Body of pancreas (tissue), 4 donors: ENCODE measurements around the gene DTYMK. TPM values are rescaled to one million over a fixed set of nuclear protein-coding genes. Genes with fewer than 3 reads are reported as not detected.

Experiments used
- ATAC-seq: fragments of 150-250 bp; one replicate; pipeline ENCODE4 v1.9.1; 2016
- DNase-seq, 4 donors: peaks; one replicate each; pipeline ENCODE4 v3.0.0-alpha.2; 2019
- H3K27ac ChIP-seq, 4 donors: fragments of 200-600 bp; sonication (generic); 1 replicate in 3 of 4; 2 replicates in 1 of 4; pipeline versions ENCODE4 v1.5.1 to v1.6.1; 2016 to 2019; ENCODE audit warnings: mild to moderate bottlenecking in 1 of 4, mixed read lengths in 1 of 4, moderate library complexity in 1 of 4
- H3K27me3 ChIP-seq, 2 donors: fragments of 200-600 bp; sonication (generic); one replicate each; pipeline ENCODE4 v1.6.0; 2016; ENCODE audit warnings: mild to moderate bottlenecking in 1 of 2
- H3K36me3 ChIP-seq, 2 donors: fragments of 200-600 bp; sonication (generic); replicated peaks in 1 of 2; 2 replicates each; pipeline ENCODE4 v1.5.1; 2016; ENCODE audit warnings: low read depth in 2 of 2; ENCODE audit not compliant: insufficient read depth in 1 of 2
- H3K4me1 ChIP-seq: fragments of 200-600 bp; sonication (generic); one replicate; pipeline ENCODE4 v1.6.0; 2016
- H3K4me3 ChIP-seq, 2 donors: fragments of 200-600 bp; sonication (generic); 1 replicate in 1 of 2; 2 replicates in 1 of 2; pipeline ENCODE4 v1.5.1; 2016 to 2019
- H3K9me3 ChIP-seq, 3 donors: fragments of 200-600 bp; sonication (generic); 1 replicate in 2 of 3; 2 replicates in 1 of 3; pipeline ENCODE4 v1.5.1; 2016
- CTCF ChIP-seq, 7 experiments: fragments of 450-650 bp in 4 of 7; fragments of 200-600 bp in 3 of 7; sonication (generic) in 3 of 7; IDR thresholded peaks; one replicate each; pipeline ENCODE4 v1.5.1; 2016 to 2019; ENCODE audit warnings: antibody characterized with exemption in 7 of 7
- POLR2A ChIP-seq, 3 donors: fragments of 450-650 bp; IDR thresholded peaks; one replicate each; pipeline ENCODE4 v1.6.1; 2016; ENCODE audit warnings: antibody characterized with exemption in 3 of 3, mild to moderate bottlenecking in 2 of 3
- WGBS, 2 donors: methylation state at CpG; one replicate each; pipeline ENCODE4 v1.1.5; 2017; 5-methylcytosine and 5-hydroxymethylcytosine counted together
- intact Hi-C: fragments of 100-400 bp; cut with DNase I; formaldehyde crosslinking; loops from one replicate; pipeline ENCODE4 v1.15.1; 2023
- total RNA-seq, 2 donors: library from RNA; depleted of rRNA; stranded (reverse); fragments of >200 nt; gene quantifications; one replicate each; pipeline ENCODE4 v1.1.0, GENCODE V29; 2016

The DTYMK gene
- total RNA-seq, result 10 to 100 TPM in 1 of 2 donors, 1 to 10 TPM in 1; 5.7 to 12.5 TPM

- TF ChIP-seq CTCF (IDR thresholded peaks at IDR 0.05) (peak in 2 of 7 experiments; percentile 2 to 7), POLR2A (IDR thresholded peaks at IDR 0.05) (peak; percentile 68 to 81 (median 81))
- H3K27me3 ChIP-seq, result no peaks in the 10 kb centered on the region
- intact Hi-C loops, result no loop called here
Observed at GRCh38 chr2:241686650-241687425, at the start of gene DTYMK. Gene DTYMK (minus strand): TSS chr2:241686815. CDS start chr2:241686783, 32 bp downstream.

GRCh38 chr2:241736111-241736510, 49.5 kb upstream of the DTYMK start:
- intact Hi-C loops, result no loop called here
- DNase-seq, result no peak
- no peak overlapping the region for H3K27ac ChIP-seq
- ATAC-seq, result no peak
- no peak for TF ChIP-seq POLR2A (IDR thresholded peaks at IDR 0.05)
- no peak for TF ChIP-seq CTCF (IDR thresholded peaks at IDR 0.05)
- peaks cover 15% of the 10 kb centered on the region for H3K4me1 ChIP-seq
- H3K36me3 ChIP-seq, result no peaks in the 10 kb centered on the region
- H3K9me3 ChIP-seq, result no peaks in the 10 kb centered on the region
- WGBS, 2 donors, result 79 to 86% methylated on average over 3 of the region's 3 CpGs
- H3K4me3 ChIP-seq, result no peak overlapping the region
- no peaks in the 10 kb centered on the region for H3K27me3 ChIP-seq

More at GRCh38 chr2:241686650-241687425, at the start of gene DTYMK:
- Histone ChIP-seq H3K4me1 (peaks cover 23% of the 10 kb centered on the region), H3K27ac (peak within 1 kb of the TSS; percentile 79 to 98 (median 92)), H3K36me3 (peaks cover 0 to 1% of the 10 kb centered on the region in 2 donors), H3K4me3 (peak within 1 kb of the TSS; percentile 79 to 93), H3K9me3 (no peaks in the 10 kb centered on the region)
- 1% methylated on average over 86 of the region's 102 CpGs; no CpG with 5 or more reads in 1 of the 2 donors for WGBS, 2 donors
- peak; percentile 96 to 98 (median 96) for DNase-seq
- peak; percentile 98 for ATAC-seq

- WGBS, 2 donors, result 1% methylated on average over 73 of the region's 98 CpGs; no CpG with 5 or more reads in 1 of the 2 donors
- Histone ChIP-seq H3K4me1 (peaks cover 15% of the 10 kb centered on the region), H3K4me3 (peak within 1 kb of the TSS; percentile 72 to 92), H3K36me3 (no peaks in the 10 kb centered on the region), H3K27me3 (no peaks in the 10 kb centered on the region), H3K27ac (peak within 1 kb of the TSS; percentile 72 to 92 (median 88)), H3K9me3 (no peaks in the 10 kb centered on the region)
- DNase-seq (peak; percentile 94 to 97 (median 96)), ATAC-seq (peak; percentile 95)
- intact Hi-C loops, result no loop called here
- TF ChIP-seq POLR2A (IDR thresholded peaks at IDR 0.05) (peak in 2 of 3 donors; percentile 55 to 58), CTCF (IDR thresholded peaks at IDR 0.05) (peak in 1 of 7 experiments; percentile 7)
Observed at GRCh38 chr2:241734467-241735208, 48.0 kb upstream of the DTYMK start, which contains the start of gene D2HGDH. Gene D2HGDH (plus strand): TSS chr2:241734630. CDS start chr2:241735225, 595 bp downstream.

- intact Hi-C loops, result no loop called here
- ATAC-seq, result no peak
- peak overlapping the region in 3 of 4 donors; percentile 36 to 92 (median 90) for H3K27ac ChIP-seq
Observed at GRCh38 chr2:241734208-241734466, 47.5 kb upstream of the DTYMK start.

More at GRCh38 chr2:241734208-241734466, 47.5 kb upstream of the DTYMK start:
- H3K36me3 ChIP-seq, result no peaks in the 10 kb centered on the region
- H3K27me3 ChIP-seq, result no peaks in the 10 kb centered on the region
- 0 to 2% methylated on average over 1 to 25 of the region's 25 CpGs for WGBS, 2 donors
- H3K9me3 ChIP-seq, result no peaks in the 10 kb centered on the region
- no peak for TF ChIP-seq CTCF (IDR thresholded peaks at IDR 0.05)
- peak in 2 of 3 donors; percentile 16 to 40 for TF ChIP-seq POLR2A (IDR thresholded peaks at IDR 0.05)
- no peak for DNase-seq
- H3K4me1 ChIP-seq, result peaks cover 15% of the 10 kb centered on the region
- peak overlapping the region in 1 of 2 donors; percentile 25 for H3K4me3 ChIP-seq
